DLD1 (cell line): Measurements from ENCODE around the gene KLF1.
"Not testable (repeated sequence)": the region's sequence is repeated elsewhere in the genome, so short reads cannot be mapped to it uniquely, and the experiment has no call there.

Source experiments
- in situ Hi-C: cut with HindIII; loops from 2 replicates; pipeline ENCODE4 v1.10.0; 2017; ENCODE audit warnings: low sequenced_read_pairs

Gene KLF1

DNA sequence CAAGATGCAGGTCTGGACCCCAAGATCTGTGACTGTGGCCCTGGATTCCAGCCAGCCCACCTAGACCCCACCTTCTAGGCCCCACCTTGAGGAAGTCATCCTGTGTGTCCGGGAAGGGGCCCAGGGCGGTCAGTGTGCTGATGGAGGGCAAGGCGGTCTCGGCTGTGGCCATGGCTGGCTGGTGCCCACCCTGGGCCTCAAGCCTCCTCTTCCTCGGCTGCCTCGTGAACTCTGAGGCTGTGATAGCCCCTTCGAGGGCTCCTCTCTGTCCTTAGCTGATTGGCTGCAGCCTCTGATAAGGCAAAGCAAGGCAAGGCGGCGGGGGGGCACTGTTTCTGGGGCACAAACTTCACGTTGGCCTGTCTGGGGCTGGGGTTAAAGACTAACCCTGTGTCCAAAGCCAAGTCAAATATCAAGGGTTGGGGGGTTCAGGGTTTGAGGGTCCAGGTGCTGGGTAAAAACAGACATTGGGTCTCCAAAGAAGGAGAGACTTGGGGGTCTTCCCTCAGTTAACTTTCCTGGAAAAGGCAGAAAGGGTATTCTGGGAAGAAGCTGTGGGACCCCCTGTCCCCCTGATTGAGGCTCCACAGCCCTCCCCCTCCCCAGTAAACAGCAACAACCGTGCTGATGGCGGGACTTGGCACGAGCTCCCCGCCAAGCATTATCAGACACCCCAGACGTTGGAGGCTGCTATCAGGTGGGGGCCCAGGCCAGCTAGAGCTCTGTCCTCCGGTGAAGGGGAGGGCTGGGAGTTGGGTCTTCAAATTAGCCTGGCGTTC is at the start of gene KLF1:
Gene KLF1 (minus strand): TSS at position 233 of the 779 bp plus-strand sequence. CDS start 61 bp downstream, at position 172.
- in situ Hi-C loops: no loop called here

DNA sequence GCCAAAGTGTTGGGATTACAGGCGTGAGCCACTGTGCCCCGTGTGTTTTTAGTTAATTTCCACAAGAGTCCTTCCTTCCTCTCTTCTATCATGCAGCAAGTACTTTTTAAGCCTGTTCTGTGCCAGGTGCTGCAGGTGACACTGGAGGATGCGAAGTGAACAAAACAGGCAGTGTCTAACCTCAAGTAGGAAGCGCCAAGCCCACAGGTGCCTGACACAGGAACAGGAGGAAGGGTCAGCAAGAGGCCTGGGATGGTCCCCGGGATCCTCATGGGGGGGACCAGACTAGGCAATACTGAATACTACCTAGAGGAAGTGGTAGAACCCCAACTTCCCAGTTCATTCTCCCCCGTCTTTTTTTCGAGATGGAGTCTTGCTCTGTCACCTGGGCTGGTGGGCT is 49.6 kb upstream of the KLF1 start:
- in situ Hi-C loops: no loop called here

DNA sequence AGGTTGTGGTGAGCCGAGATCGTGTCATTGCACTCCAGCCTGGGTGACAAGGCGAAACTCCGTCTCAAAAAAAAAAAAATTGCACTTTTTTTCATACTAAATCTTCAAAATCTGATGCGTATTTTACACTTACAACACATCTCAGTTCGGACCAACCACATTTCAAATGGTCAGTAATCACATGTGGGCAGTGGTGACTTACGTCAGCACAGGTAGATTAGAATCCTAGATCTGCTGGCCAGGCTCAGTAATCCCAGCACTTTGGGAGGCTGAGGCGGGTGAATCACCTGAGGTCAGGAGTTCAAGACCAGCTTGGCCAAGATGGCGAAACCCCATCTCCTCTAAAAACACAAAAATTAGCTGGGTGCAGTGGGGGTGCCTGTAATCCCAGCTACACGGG is 48.1 kb upstream of the KLF1 start:
- in situ Hi-C loops: no loop called here

DNA sequence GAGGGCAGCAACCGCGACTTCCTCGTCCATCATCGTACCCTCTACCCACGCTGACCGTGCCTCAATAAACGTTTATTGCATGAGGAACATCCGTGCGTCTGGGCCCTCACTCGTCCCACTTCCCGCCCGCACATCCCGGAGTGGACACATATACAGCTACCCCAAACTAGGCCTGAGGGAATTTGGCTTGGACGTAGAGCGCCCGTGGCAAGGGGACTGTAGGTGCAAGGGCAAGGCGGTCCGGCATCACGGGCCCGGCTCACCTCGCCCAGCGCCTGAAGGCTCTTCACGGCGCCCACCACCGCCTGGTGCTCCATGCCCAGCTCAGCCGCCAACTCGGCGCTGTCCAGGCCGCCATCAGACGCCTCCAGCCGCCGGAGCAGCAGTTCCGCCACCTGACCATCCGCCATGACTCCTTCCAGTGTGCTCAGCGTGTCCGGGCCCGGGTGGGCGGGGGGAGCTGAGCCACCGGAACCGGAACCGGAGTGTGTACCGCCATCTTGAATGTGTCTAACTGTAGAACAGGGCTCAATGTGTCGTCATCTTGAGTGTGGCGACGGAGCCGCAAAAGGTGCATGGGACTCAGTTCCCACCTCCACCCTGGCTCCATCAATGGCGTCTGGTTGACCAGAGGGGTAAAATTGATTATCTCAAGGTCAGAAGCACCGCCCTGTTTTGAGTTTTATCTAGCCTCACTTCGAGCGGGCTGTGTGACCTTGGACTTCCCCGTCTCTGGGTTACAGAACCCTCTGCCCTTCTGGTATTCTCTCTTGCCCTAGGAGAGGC is 46.5 kb upstream of the KLF1 start, which contains the start of gene FARSA:
Gene FARSA (minus strand): TSS at position 425 of the 786 bp plus-strand sequence. CDS start 15 bp downstream, at position 410.
- in situ Hi-C loops: no loop called here

DNA sequence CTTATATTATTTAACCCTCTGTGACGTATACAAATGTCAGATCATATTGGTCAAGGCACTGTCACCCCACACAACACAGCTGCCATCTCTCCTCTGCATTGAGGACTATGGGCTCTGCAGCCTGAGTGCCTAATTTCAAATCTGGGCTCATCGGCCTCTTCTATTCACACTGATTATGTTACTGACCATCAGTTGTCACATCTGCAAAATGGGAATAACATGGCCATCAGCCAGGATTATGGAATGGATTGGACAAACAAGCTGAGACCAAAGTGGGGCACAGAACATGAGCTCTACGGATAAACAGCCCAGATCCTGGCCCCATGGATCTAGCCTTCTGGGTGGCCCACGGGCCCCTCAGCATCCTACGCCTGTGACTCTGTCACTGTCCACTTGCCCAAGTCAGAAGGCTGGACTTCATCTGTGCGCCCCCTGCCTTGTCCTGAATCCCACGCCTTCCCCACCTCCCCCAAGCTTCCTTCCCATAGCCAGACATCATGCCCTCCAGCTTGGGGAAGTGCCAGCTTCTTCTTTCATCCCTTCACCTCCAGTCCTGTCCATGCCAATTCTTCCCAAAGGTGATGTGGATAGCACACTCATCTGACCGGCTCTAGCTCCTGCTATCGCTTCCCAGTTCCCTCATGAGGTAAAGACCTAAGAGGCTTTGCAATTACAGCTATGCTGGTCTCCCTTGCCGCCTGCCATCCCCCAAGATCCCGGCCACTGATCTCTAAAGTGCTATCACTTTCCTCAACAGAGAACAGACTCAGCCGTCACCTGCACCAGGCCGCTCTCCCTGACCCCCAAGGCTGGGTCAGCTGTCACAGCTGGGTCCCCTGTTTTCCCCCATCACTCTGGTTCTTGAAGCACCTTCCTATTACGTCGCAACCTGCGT is 45.6 kb upstream of the KLF1 start:
- in situ Hi-C loops: no loop called here

DNA sequence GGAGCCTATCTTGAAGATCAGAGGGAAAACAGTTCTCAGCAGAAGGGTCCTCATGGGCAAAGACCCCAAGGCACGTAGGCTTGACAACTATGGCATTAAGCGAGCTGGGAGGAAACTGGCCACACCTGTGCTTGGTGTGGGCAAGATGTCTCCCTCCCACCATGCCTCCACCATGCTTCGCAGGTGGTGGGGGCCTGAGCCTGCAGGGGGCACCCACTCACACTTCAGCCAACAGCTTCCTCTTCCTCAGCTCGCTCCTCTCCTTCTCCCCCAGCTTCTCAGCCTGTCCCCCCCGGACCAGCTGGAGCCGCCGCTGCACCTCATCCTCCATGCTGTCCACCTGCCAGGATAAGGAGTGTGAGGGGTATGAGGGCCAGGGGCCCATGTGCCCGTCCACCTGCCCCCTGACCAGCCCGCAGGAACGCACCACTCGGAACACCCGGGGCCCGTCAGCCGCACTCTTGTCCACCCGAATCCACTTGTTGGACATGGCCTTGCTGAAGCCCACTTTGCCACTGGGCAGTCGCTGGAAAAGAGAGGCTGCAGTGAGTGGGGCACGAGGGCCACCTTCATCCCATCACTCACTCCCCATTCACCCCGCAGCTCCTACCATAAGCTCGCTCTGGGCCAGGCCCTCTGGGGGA is 43.1 kb upstream of the KLF1 start:
- in situ Hi-C loops: no loop called here

DNA sequence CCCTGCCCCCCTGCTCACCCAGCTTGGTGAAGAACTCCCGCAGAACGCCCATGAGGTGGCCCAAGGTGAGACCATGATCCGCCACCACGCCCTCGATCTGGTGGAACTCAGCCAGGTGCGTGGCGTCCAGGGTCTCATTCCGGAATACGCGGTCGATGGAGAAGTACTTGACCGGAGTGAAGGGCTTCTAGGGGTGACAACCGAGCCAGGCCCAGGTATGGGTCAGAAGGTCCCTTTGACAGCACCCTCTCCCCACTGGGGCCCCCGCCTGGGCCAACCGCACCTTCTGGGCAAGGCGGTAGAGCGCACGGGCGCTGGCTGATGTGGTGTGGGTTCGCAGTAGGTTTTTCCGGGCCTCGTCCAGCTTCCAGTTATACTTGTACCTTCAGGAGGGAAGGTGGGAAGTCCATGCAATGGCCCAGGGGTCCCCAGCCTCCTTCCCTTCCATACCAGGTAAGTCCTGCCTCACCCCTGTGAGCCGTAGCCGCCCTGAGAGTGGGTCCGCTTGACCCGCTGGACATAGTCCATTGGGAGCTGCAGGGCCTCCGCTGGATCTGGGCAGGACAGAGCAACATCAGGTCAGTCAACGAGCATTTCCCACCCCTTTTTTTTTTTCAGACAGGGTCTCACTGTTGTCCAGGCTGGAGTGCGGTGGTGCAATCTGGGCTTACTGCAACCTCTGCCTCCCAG is 37.8 kb upstream of the KLF1 start:
- in situ Hi-C loops: no loop called here

DNA sequence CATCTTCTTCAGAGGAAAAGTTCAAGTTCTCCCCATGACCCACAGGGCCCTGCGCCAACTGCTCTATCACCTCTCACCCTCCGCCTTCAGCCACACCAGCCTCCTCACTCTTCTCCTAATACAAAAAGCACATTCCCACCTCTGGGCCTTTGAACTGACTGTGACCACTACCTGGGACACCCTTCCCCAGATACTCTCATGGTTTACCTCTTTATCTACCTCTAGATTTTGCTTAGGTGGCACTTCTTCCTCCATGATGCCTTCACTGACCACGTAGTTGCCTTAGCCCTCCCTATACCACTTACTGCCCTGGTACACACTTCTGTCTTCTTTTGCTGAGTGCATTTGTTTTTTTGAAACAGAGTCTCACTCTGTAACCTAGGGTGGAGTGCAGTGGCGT is 36.0 kb upstream of the KLF1 start:
- in situ Hi-C loops: no loop called here

DNA sequence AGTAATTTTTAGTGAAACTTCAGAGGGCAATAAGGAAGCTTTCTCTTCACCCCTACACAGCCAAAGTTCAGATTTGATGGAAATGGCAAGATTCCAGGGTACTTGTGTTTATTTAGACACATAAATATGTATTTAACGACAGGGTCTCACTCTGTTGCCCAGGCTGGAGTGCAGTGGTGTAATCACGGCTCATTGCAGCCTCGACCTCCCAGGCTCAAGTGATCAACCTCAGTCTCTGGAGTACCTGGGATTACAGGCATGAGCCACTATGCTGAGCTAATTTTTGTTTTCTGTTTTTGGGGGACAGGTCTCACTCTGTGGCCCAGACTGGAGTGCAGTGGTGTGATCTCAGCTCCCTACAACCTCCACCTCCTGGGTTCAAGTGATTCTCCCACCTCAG is 34.0 kb upstream of the KLF1 start:
- in situ Hi-C loops: no loop called here

DNA sequence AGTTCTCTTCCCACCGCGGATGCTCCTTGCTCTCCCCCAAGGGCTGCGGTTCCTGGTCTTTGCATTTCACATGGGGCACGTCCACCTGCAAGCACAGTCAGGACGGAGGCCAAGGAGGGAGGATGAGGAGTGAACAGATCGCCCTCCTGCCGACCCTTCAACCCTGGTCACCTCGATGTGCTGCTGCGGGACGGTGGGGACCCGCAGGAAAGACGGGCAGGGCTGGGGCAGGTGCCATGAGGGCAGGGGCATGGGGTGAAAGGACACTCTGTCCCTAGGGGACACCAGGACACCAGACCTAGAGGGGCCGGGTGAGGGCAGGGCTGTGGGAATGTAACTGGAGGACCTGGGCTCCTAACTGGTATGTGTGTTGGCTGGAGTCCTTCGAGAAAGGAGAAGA is 31.3 kb upstream of the KLF1 start:
- in situ Hi-C loops: no loop called here

DNA sequence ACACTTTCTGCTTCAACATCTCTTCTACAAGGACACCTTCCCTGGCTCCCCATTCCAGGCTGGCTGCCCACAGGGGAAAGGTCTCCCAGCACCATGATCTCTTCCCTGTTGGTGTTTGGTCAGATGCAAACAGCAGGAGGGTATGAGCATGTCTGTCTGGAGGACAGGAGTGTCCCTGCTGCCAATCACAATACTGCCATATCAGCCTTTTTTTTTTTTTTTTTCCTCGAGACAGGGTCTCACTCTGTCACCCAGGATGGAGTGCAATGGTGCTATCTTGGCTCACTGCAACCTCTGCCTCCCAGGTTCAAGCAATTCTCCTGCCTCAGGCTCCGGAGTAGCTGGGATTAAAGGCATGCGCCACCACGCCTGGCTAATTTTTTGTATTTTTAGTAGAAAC is 28.9 kb upstream of the KLF1 start:
- in situ Hi-C loops: not testable (repeated sequence)

DNA sequence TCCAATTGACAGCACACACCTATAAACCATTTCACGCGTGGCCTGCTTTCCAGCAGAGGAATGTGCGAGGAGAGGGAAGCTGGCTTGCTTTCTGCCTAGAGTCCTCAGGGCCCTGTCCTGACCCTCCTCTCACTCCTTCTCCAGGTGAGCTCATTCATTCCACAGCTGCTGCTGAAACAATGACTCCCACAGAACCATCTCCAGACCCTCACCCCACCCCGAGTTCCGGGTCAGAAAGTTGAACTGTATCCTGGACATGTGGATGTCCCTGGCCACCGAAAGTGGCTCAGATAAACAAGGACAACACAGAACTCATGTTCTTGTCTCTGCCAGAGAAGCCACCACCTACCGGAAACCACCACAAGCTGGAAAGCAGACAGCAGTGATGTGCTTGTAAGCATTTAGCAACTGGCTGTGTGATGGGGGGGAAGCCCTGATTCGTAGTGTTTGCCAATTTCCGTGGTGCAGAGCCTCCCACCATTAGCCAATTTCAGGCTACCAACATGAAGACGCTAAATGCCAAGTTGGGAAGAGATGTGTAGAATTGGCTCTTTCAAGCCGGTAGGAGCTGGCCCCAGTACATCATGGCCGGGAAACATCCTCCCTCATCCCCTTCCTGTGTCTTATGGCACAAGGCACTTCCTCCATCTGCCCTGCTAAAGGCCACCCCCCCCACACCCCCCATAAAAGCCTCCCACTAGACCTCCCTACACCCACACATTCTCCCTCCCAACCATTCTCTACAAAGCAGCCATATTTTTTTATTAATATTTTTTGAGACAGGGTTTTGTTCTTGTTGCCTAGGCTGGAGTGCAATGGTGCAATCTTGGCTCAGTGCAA is 27.1 kb upstream of the KLF1 start:
- in situ Hi-C loops: no loop called here

DNA sequence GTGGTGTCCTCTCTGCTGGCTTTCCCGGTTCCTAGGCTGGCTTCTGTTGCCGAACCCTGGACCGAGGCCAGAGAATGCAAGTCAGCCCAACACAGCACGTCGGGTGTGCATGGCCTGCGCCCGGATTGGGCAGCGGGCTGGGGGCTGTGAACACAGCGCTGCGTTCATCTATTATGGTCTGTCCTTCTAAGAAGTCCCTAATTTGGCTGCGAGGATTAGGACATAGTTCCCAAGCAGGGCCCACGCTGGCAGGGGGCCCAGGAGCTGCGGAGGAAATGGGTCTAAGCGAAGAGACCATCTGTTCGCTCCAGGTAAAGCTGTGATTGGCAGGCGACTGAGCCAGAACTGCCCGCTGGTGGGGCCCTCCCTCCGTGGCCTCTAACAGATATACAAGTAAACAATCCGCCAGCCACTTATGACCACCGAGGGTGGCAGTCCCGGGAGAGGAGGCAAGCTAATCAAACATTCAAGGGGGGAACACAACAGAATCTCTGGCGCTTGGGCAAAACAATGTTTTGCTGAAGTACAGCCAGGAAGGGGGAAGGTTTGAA is 26.1 kb upstream of the KLF1 start:
- in situ Hi-C loops: no loop called here

DNA sequence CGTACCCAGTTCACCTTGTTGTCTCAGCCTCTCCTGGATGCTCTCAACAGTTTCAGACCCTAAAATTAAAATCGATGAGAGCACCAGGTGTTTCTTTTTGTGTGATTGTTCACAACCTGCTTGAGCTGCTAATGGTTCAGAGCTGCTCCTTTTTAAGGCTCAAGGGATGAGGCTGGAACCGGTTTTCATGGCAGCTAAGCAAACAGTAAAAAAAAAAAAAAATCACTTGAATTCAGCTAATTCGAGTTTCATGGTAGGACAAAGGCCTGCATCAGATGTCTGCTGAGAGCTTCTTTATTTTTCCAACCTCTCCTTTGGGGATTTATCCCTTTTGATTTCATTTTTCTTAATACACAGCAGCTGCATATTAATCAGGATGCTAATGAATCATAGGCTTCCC is 25.6 kb upstream of the KLF1 start:
- in situ Hi-C loops: no loop called here

DNA sequence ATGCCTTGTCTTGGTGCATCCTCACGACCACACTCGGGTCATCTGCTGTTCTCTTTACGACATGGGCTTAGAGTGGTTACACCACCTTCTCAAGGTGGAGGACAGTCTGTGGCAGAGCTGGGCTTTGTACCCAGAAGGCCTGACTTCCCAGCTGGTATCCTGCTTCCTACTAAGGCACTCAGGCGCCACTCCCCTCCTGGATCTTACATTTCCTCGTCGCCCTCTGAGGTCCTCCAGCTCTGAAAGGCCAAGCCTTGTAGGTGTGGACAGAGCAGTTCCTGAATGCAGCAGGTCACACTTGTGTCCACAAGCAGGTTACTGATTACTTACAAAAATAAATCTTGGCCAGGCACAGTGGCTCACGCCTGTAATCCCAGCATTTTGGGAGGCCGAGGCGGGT is 20.2 kb upstream of the KLF1 start:
- in situ Hi-C loops: no loop called here

DNA sequence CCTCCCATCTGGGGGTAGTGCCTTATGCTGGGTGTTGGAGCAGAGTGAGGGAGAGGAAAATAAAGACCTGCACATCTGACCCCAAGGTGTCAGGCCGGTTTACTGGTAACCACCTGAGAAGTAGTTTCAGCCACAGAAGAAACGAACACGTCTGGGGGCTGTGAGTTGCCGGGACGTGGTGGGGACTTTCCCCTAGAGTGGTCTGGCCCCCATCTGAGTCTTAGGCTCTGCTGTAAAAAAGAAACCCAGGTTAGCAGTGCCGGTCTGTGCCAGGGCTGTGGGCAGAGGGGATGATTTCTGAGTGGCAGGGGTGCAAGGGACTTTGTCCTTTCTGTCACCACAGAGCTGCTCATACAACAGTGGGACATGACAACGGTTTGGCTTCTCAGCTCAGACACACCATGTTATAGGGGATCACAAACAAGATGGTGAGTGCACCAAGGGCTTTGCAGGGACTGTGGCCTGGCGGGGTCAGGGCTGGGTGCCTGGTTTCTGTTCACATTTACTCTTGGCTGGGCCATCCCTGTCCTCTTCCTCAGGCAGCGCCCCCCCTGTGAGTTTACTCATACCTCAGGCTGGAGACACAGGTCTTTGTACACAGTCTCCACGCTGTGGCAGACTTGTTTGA is 13.0 kb upstream of the KLF1 start:
- in situ Hi-C loops: no loop called here

DNA sequence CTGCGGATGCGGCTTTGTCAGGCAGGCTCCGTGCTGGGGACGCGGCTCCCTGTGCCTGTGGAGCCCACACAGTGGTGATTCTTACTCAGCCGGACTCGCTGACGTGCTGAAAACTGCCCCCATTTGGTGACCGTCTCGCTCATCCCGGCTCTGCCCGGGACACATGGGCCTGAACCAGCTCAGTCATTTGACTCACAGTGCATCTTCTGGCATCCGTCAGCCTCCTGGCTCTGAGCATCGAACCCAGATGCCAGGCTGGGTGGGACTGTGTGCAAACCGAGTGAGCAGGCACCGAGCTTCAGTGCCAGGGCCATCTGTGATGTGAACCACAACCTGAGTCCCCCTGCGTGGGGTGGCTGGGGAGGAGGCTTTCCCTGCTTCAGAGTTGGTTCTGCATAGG is 9.5 kb upstream of the KLF1 start:
- in situ Hi-C loops: no loop called here

DNA sequence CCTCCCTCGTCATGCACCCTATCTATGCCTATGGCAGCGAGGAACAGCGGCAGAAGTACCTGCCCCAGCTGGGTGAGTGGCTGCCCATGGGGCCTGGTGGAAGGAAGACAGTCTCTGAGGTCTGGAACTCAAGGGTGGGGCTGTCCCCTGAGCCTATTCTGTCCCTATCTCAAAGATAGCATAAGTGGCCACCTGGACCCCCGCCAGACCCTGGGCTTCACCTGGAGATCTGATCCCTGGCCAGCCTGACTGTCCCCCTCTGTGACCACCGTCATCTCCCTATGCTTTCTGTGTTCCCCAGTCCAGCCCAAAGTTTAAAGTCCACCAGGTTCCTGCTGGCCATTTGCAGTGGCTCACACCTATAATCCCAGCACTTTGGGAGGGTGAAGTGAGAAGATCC is 6.6 kb upstream of the KLF1 start:
- in situ Hi-C loops: no loop called here
